IMR-90 (cell line): ENCODE data around the gene CLSTN3.

Experiments
- CEBPB ChIP-seq: IDR thresholded peaks from 2 replicates; pipeline ENCODE4 v1.6.1; 2012; ENCODE audit warnings: low read depth, low read length, improper control_type of control experiment
- CHD1 ChIP-seq: IDR thresholded peaks from 2 replicates; pipeline ENCODE4 v1.6.1; 2012; ENCODE audit warnings: low read depth, low read length, improper control_type of control experiment
- CTCF ChIP-seq: conservative IDR thresholded peaks from 2 replicates; pipeline ENCODE4 v1.5.1; 2012; ENCODE audit warnings: mild to moderate bottlenecking, low read depth, low read length, improper control_type of control experiment
- ELK1 ChIP-seq: fragments of 150-350 bp; IDR thresholded peaks from 2 replicates; pipeline ENCODE4 v1.6.1; 2016; ENCODE audit warnings: low read depth, mild to moderate bottlenecking, low read length, moderate library complexity, borderline replicate concordance
- FOS ChIP-seq: fragments of 150-350 bp; IDR thresholded peaks from 2 replicates; pipeline ENCODE4 v1.6.1; 2016; ENCODE audit warnings: low read depth, low read length
- MAFK ChIP-seq: IDR thresholded peaks from 2 replicates; pipeline ENCODE4 v1.6.1; 2012; ENCODE audit warnings: low read depth, low read length, improper control_type of control experiment
- MAZ ChIP-seq: IDR thresholded peaks from 2 replicates; pipeline ENCODE4 v1.6.1; 2012; ENCODE audit warnings: low read depth, mild to moderate bottlenecking, low read length, improper control_type of control experiment, moderate library complexity, borderline replicate concordance
- NFE2L2 ChIP-seq: fragments of 150-350 bp; IDR thresholded peaks from 2 replicates; pipeline ENCODE4 v1.6.1; 2016; ENCODE audit warnings: low read depth, mild to moderate bottlenecking, low read length
- POLR2A ChIP-seq: IDR thresholded peaks from 2 replicates; pipeline ENCODE4 v1.6.1; 2012; ENCODE audit warnings: mild to moderate bottlenecking, low read depth, low read length
- RAD21 ChIP-seq: IDR thresholded peaks from 2 replicates; pipeline ENCODE4 v1.6.1; 2012; ENCODE audit warnings: low read length, improper control_type of control experiment
- RCOR1 ChIP-seq: IDR thresholded peaks from 2 replicates; pipeline ENCODE4 v1.6.1; 2012; ENCODE audit warnings: mild to moderate bottlenecking, low read length, improper control_type of control experiment; ENCODE audit not compliant: insufficient replicate concordance
- RFX5 ChIP-seq: IDR thresholded peaks from 2 replicates; pipeline ENCODE4 v1.8.0; 2012; ENCODE audit warnings: low read depth, mild to moderate bottlenecking, low read length, moderate library complexity
- USF2 ChIP-seq: fragments of 150-350 bp; IDR thresholded peaks from 2 replicates; pipeline ENCODE4 v1.6.1; 2017; ENCODE audit warnings: mild to moderate bottlenecking, antibody characterized with exemption, low read length, low read depth

GRCh38 chr12:7156259-7157197, 26.4 kb downstream of the CLSTN3 start:
- no peak for TF ChIP-seq CTCF
- TF ChIP-seq RAD21: no peak
- TF ChIP-seq NFE2L2: no peak
- no peak for TF ChIP-seq MAZ
- TF ChIP-seq POLR2A: no peak
- no peak for TF ChIP-seq RCOR1
- no peak for TF ChIP-seq MAFK
- no peak for TF ChIP-seq CEBPB
- no peak for TF ChIP-seq CHD1
- no peak for TF ChIP-seq RFX5
- TF ChIP-seq USF2: no peak
- no peak for TF ChIP-seq ELK1
- TF ChIP-seq FOS: no peak
